AG09319 (cell line): ENCODE results near the gene GRM6.

ENCODE experiments used
- DNase-seq: peaks from one replicate; pipeline ENCODE4 v3.0.0-alpha.2; 2010; ENCODE audit warnings: low read depth; ENCODE audit errors: extremely low read depth
- TF ChIP-seq, protein P1 (sequence below): IDR thresholded peaks from 2 replicates; pipeline ENCODE4 v1.5.1; 2011; ENCODE audit warnings: low read depth, mild to moderate bottlenecking, inconsistent platforms, low read length, moderate library complexity

The GRM6 gene

DNA sequence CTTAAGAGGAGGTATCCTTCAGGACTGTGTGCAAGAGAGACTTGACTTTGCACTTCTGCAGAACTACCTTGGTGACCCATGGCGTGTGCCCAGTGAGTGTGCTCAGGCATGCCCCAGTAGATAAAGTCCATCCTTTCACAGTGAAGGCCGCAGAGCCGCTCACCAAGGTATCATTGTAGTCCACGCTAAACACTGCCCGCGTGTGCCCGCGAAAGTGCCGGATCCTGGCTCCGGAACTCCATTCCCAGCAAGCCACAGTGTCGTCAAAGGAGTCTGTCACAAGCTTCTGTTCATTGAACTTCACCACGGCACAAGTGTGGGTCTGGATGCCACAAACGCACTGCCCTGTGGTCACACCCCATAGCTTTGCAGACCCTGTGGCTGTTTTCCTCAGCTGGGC lies 3.3 kb upstream of the GRM6 start:
- TF ChIP-seq, protein P1, sequence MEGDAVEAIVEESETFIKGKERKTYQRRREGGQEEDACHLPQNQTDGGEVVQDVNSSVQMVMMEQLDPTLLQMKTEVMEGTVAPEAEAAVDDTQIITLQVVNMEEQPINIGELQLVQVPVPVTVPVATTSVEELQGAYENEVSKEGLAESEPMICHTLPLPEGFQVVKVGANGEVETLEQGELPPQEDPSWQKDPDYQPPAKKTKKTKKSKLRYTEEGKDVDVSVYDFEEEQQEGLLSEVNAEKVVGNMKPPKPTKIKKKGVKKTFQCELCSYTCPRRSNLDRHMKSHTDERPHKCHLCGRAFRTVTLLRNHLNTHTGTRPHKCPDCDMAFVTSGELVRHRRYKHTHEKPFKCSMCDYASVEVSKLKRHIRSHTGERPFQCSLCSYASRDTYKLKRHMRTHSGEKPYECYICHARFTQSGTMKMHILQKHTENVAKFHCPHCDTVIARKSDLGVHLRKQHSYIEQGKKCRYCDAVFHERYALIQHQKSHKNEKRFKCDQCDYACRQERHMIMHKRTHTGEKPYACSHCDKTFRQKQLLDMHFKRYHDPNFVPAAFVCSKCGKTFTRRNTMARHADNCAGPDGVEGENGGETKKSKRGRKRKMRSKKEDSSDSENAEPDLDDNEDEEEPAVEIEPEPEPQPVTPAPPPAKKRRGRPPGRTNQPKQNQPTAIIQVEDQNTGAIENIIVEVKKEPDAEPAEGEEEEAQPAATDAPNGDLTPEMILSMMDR: no peak
- no peak for DNase-seq

DNA sequence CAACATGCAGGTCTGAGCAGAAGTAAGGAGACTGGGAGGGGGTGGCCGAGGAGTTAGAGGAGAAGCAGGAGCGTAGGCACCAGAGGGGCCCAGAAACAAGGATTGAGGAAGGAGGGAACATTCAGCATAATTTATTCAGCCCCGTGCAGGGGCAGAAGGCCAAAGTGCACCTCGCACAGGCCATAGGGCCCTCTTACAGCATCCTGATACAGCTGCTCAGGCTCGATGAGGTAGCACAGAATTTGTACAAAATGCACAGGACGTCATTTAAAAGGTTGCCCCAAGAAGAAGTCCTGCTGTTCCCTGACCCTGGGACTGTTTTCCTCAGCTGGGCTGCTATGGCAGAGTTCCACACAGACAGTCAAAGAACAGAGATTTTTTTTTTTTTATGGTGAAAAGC lies 2.1 kb upstream of the GRM6 start:
- TF ChIP-seq, protein P1: no peak
- no peak for DNase-seq

DNA sequence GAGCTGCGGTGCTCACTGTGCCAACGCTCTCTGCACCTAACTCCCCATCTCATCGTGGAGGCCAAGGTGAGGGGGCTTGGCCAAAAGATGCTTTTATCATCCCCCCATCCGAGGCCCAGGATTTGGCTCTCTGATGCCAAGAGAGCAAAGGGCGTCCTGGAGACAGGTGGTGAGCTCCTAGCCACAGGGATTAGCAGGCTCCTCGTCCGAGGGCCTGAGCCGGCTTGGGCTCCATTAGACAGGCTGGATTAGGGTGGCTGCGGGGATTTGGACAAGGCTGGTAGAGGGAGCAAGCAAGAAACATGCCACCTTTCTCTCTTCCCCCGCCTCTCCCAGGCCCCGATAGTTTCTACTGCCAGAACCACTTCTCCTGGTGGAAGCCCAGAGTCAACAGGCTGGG lies 1.0 kb upstream of the GRM6 start:
- DNase-seq: no peak

DNA sequence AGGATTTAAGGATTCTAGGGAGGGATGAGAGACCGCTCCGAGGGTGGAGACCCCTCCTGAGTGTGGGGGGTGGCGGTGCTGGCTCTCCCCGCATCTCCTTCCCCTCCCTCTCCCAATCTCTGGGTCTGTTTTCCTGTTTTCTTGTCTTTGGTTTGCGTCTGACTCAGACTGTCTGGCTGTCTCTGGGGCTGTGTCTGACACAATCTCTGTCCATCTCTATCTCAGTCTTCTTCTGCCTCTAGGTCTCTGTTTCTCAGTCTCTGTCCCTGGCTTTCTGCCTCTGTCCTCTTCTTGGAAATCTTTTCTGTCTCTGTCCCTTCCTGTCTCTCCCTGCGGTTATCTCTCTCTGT lies 196 bp upstream of the GRM6 start:
- TF ChIP-seq, protein P1: no peak
- DNase-seq: no peak

More for the DNA sequence above, 1.0 kb upstream of the GRM6 start:
- TF ChIP-seq, protein P1: no peak

DNA sequence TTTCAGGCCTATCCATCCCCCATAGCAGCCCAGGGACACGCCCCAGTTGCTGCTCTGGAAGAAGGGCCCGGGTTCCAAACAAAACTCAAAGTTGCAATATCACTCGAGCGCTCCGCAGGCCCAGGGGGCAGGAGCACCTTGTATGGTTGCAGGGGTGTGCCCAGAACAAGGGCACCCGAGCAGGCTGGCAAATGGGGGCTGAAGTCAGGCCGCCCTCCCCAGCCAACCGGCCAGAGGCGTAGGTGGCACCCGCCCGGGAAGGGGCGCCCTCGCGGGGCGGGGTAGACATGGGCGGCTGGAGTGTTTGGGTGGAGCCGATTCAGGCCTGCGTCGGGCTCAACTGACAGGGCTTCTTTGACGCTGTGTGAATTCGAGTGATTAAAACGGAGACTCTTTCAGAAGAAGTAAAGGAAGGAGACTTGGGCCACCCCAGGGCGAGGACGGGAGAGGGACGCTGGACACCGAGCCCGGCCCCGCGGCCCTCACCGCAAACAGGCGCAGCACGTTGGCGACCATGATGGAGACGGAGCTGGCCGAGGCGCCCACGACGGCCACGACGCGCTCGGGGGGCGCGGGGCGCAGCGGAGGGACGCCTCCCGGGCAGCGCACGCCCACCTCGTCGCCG lies 1.1 kb downstream of the GRM6 start:
- no peak for DNase-seq
- TF ChIP-seq, protein P1: no peak

DNA sequence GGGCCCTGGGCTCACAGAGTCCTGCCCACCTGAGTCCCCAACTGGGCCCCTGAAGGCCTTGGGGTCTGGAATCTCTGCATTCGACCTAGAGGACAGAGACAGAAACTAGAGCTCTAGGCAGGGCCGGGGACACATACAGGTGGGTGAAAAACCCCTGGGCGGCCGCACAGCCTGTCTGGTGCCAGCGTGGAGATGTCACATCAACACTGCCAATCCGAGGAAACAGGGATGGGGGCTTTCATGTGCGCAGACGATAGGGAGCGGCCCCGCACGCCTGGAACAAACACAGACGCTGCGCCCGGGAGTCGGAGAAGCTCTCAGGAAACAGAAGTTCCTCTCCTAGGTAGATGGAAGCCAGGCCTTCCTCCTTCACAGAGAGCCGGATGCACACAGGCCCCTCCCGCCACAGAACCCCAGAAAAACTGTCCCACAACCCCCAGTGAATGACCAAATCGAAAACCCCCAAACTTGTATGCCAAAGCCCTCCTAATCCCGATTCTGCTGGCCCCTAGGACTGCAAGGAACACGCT lies 1.8 kb downstream of the GRM6 start:
- DNase-seq: no peak
- TF ChIP-seq, protein P1: no peak

DNA sequence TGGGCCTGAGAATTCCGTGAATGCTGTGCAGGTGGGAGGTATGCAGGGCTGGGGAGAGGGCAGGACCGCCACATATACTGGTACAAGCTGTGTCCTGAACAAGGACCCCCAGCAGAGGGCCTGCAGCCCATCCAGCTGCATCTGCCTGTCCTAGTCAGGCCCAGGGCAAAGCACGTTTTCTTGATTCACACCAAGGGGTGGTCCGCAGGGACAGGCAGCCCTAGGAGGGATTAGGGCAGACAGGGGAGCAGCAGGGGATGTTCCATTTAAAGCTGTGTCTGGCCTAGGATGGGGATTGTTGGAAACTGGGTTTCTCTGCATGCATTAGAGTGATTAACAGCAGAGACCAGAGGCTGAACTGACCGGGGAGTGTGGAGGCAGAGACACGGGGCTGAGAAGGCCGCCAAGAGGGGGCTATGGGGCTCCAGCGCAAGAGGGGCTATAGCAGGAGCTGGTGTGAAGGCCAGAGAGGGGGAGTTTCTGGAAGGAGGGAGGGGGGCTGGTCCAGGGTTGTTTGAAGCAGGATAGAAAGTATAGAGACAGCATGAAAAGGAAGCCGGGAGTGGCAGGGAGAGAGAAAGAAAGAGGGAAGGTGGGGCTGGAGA lies 2.7 kb downstream of the GRM6 start:
- TF ChIP-seq, protein P1: no peak

More for the DNA sequence above, 2.7 kb downstream of the GRM6 start:
- DNase-seq: no peak
